GM08714 (cell line): ENCODE measurements around the gene PXN.

ENCODE experiments used
- H3K4me3 ChIP-seq: fragments of 200-500 bp; sonication (Bioruptor generic); 2 replicates; pipeline ENCODE4 v1.5.1; 2014; ENCODE audit warnings: mild to moderate bottlenecking, low read length, inconsistent platforms
- ZNF274 ChIP-seq: IDR thresholded peaks from 2 replicates; pipeline ENCODE4 v1.6.1; 2012; ENCODE audit warnings: mild to moderate bottlenecking, low read depth, low read length

Gene PXN

DNA sequence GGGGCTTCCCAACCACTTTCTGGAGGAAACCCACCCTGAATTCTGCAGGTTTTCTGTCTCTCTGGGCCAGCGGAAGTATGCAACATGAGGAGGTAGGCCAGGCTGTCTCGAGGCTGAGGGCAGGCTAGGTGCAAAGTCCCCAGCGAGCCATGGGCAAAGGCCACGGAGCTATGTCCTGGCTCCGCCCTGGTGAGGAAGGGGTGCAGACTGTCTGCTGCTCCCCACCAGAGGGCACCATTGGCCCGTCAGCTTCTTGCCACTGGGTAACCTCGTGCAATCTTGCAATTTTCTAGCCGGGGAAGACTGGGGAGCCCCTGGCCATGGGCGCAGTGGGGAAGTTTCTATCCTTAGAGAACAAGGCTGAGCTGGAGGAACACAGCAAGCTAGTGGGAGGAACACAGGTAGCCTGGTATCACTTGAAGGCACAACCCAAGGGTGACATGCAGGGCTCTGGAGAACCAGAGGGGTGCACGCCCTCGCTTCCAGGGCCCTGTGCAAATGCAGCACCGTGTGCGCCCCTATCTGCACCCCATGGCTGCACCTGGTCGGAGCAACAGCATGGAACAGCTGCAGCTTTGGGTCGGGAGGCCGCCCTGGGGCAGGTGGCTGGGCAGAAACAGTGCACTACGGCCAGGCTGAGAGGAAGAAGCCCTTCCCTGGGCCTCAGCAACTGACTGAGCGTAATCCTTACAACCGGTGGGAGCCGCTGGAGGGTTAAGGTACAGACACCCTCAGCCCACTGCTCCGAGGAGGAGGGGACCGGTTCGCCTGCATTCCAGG, 37.0 kb downstream of the PXN start:
- no peak for TF ChIP-seq ZNF274
- no peak overlapping the region for H3K4me3 ChIP-seq

DNA sequence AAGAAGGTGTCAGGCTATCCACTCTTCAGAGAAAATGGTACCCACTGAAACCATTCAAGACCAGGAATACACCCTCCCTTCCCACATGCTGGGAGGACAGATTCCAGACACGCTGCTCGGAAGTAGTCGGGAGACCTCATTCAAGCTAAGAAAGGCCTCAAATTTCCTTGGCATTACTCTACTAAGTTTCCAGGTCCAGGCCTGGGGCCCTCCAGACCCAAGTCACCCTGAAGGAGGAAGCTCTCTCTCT, 37.6 kb downstream of the PXN start:
- TF ChIP-seq ZNF274, result no peak
- no peak overlapping the region for H3K4me3 ChIP-seq

DNA sequence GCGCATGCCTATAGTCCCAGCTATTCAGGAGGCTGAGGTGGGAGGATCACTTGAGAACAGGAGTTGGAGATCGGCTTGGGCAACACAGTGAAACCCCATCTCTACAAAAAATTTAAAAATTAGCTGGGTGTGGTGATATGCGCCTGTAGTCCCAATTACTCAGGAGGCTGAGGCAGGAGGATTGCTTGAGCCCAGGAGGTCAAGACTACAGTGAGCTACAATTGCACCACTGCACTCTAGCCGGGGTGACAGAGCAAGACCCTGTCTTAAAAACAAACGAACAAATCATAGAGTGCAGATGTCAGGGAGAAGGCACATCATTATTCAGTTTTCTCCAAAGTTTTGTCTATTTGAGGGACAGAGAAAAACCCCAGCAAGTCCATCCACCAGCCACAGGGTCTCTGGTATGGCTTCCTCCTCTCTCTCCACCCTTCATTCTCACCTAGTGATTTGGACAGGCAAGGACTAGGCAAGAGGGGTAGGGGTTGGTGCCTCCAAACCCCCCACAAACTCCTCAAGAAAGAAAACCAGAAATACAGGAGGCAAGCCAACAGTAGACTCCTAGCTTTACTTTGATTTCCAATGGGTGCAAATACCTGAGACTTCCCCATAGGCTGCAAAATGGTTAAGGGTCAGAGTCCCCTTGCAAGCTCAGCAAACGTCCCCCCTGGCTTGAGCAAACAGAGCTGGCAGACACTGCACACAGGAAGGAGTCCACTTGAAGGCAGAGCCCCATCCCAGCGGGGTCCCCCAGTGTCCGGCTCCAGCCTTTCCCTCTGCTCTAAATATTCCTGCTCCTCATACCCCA, 38.1 kb downstream of the PXN start:
- TF ChIP-seq ZNF274, result no peak
- H3K4me3 ChIP-seq, result no peak overlapping the region

DNA sequence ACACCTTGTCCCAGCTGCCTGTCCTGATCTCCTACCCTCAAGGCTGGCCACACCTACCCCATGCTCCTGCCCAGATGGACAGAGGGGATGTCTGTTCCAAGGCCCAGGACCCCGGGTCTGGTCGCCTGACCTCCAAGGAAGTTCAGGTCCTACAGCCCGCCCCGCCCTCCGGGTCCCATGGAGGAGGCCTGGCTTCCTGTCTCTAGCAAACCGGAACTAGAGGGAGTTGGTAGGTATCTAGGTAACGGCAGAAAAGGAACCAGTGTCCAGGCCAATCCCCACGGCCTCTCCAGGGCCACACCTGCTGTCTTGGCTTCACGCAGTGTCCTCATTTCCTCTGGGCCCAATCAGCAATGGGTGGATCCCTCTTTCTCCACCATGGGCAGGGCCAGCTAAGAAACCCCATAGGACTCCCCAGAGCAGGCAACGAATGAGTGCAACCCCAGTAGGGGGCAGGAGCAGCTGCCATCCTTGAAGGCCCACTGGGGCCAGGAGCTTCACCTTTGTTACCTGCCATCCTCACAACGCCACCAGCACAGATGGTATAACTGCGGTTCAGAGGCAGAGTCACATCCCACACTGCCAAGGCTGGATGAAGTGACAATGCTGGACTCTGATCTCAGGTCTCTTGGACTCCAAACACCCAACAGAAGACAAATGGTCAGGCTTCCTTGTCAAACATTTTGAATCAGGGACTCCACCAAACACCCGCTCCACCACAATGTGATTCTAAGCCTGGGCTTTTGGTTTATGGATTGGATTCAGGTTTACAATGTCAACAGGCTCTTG, 39.5 kb downstream of the PXN start:
- peak overlapping the region; percentile 39; the same call in 1 of the 2 replicates for H3K4me3 ChIP-seq
- TF ChIP-seq ZNF274, result no peak

DNA sequence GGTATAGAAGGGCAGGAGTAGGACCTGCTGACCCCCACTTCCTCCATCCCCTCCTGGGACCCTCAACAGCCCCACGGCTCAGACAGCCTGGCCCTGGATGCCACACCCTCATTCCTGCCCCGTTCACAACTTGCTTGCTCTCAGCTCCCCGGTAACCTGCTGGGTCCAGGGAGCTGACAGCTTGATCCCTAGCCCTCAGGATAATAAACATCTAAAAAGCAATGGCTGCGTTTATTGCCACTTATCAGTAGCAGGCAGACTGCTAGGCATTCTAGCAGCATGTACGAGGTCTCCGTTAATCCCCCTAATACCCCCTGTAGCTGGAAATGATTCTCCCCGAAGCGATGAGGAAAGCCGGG, 40.4 kb downstream of the PXN start:
- no peak for TF ChIP-seq ZNF274
- H3K4me3 ChIP-seq, result peak overlapping the region; percentile 39; the same call in 1 of the 2 replicates

DNA sequence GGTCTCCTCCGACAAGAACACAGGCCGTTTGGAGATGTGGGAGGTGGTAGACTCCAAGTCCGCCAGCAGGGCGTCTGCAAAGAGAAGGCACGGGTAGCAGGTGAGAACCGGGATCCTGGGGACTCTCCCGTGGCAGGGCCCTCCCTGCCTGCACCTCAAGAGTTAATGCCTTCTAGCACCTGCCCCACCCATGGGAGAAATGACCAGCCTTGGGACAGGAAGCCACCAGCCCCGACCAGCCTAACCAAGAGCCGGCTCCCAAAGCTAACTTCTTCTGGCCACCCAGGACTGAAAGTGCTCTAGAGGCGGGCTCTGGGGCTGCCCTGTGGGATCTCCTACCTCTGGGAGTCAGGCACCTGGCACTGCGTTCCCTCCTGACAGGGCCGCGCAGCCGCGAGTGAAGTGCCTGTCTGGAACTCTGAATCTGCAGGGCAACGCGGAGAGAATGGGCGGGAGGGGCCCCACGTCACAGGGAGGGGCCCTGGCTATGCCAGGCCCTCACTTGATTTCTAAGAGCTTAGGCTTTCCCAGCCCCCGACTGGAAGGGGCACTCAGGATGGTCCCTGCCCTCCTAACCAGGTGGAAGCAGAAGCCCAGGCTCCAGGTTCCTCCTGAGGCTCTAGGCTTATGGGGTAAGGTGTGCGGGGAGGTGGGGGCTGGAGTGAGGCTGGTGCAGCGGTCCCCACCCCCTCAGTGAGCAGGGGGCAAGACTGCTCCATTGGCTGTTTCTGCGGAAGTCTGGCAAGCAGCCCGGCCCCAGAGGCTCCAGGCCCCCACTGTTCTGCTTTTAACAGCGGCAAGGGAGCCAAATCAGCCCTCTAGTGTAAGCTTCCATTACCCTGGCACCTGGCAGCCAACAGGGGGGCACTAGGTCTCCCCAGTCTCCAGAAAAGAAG, 41.0 kb downstream of the PXN start:
- H3K4me3 ChIP-seq, result peak overlapping the region; percentile 39; the same call in 1 of the 2 replicates
- no peak for TF ChIP-seq ZNF274

DNA sequence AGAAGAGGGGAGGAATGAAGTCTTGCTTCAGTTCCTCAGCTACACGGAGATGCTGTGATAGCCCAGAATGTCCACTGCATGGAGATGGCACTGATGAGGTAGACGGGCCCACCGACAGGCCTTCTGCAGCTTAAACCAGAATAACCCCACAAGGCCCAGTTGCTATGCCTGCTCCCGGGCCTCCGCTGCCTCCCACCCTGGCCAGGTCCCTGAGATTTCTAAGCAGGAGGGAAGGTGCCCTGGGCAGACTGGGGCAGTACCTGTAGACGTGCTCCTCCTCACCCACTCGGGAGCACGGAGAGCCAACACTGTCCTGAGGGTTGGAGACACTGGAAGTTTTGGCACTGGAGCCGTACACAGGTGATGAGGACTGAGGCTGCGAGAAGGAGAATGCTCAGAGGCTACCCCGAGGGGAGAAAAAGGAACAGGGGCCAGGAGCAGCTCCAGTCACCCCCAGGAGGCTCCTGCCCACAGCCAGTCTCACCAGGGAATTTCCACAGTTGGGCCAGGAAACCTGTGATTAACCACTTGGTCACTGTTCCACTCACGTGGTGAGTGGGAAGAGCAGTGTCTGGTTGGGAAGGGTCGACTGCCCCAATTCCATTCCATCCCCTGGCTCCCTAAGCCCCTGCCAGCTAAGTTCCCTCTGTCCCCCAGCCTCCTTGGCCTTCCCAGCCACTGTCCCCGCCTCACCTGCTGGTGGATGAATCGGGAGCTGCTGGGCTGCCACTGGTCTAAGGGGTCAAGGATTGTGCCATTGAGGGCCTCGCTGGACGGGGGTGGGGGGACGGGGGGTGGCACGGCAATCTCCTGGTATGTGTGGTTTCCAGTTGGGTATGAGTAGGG, 41.8 kb downstream of the PXN start:
- no peak for TF ChIP-seq ZNF274
- H3K4me3 ChIP-seq, result no peak overlapping the region

DNA sequence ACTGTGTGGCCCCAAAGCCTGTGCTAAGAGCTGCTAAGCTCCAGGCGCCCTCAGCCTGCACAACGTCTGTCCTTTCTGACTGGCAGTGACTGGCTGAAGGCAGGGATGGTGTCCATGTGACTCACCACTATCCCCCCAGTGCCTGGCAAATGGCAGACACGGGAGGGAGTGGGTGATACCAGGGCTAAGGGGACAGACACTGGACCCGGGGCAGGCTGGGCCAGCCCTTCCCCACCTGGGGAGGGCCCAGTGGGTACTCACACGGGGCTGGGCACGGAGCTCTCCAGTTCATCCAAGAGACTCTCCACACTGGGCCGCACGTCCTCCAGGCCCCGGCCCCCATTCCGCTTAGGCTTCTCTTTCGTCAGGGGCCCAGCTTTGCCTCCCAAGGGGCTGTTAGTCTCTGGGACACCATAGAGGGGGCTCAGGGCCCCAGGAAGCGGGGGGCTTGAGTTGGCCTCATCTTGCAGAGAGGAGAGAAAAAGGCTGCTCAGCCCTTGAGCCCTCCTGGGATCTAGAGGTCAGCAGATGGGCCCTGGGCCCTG, 43.2 kb downstream of the PXN start:
- H3K4me3 ChIP-seq, result no peak overlapping the region
- no peak for TF ChIP-seq ZNF274

DNA sequence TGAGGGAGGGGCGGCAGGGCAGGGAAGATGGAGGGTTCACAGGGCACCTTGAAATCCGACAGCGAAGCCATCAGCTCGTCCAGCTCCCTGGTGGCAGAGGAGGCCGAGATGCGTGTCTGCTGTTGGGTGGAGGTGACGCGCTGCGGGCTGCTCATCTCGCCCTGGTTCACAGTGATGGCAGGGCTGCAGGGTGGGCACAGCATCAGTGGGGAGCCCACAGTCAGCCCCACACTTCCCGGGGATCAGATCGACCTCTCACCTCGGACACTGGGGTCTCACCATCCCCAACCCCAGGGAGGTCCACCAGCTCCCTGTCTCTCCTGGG, 44.0 kb downstream of the PXN start:
- no peak for TF ChIP-seq ZNF274
- H3K4me3 ChIP-seq, result no peak overlapping the region

DNA sequence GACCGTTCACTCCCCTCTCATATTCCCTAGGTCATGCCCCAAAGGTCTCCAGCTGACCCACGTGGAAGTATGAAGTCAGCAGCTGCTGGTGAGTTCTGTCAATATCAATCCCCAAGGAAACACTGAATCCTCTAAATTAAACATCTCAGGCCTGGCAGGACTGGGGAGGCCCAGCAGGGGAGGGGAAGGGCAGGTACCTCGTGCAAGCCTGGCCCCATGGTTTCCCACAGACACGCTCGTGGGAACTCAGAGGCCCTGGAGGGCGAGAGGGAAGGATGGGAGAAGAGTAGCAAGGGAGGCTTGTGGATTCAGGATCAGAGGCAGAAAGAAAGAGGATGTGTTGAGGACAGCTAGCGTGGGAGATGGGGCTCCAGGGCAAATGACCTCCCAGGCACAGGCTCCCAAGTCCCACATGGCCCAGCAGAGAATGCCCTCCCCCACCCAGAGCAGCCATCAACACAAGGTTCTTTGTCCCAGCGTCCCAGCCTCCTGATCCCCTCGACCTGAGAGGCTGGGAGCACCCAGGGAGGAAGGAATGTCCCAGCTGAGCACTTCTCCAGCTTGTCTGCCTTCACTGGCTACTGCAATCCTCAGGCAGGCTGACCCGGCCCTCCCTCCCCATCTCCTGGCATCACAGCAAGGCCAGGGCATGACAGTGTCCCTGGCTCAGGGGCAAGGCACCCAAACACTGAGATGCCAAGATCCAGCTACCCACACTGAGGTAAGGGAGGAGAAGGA, 44.5 kb downstream of the PXN start:
- TF ChIP-seq ZNF274, result no peak
- no peak overlapping the region for H3K4me3 ChIP-seq

DNA sequence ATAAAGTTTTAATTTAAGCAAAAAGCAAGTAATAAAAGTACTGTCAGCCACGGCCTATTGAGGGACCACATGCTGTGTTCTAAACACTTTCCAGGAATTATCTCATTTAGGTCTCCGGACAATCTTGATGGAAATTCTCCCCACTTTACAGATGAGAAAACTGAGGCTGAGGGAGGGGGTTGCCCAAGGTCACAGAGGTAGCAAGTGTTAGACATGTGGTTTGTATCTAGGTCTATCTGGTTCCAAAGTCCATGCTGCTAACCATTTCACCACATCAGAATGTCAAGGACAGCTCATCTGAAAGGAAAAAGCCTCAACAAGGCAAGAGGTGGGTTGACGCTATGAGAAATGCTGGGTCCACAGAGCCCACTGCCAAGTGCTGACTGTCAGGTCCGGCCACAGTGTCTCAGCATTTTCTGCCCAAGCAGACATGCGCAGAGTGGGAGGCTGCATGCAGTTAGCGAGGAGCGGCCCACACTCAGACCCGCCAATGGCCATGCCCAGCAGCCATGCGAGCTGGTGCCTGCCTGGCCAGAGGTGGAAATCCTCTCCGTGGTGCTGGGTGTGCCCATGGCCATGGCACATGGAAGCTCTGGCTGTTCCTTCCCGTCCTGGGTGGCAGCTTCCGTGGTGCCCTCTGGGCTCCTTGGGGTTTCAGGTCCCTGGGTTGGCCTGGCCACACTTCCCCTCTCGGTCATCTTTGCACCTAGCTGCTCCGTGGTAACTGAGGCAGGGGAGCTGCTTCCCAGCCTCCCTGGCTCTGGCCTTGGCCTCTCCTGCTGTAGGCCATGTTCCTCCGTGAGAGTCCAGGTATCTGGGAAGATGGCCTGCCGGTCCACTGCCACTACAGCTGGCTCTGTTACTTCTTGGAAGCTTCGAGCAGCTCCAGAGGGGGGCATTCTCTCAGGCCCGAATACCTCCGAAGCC, 46.6 kb downstream of the PXN start:
- no peak for TF ChIP-seq ZNF274

More for the DNA sequence above, 46.6 kb downstream of the PXN start:
- H3K4me3 ChIP-seq, result no peak overlapping the region
